Measurements from ENCODE around the gene PTPRT. TPM values are rescaled to one million over a fixed set of nuclear protein-coding genes. Genes with fewer than 3 reads are reported as not detected.

Gene PTPRT
- total and polyA plus RNA-seq, 4 donors = 0.14 to 2.8 (median 0.40) TPM

DNA sequence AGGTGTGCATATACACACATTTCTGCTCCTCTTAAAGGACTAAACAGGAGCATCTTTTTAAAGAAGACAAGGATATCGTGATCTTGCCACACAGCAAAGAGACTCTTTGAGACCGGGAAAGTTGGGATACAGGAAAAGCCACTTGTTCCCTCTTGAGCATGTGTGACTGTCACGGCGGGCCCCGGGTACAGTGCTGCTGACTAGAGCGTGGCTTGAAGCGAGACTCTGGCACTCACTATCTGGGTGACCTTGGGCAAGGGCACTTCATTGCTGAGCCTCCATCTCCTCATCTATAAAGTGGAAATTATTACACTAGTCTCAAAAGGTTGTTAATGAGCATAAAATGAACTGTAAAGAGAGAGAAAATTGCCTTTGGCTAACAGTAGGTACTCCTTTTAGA is 713.9 kb downstream of the PTPRT start:
- Histone ChIP-seq H3K9ac (ENCODE audit: low read depth in 1 of 2, low read length in 2 of 2) (no peak overlapping the region), H3K4me3 (ENCODE audit: low read depth in 1 of 3, low read length in 3 of 3) (no peak overlapping the region), H3K36me3 (ENCODE audit: control insufficient read depth in 4 of 4, insufficient read depth in 3 of 4, low read depth in 1 of 4, low read length in 3 of 4) (no peaks in the 10 kb centered on the region), H3K4me1 (ENCODE audit: control insufficient read depth in 4 of 4, insufficient read depth in 4 of 4, low read length in 3 of 4) (no peaks in the 10 kb centered on the region), H3K9me3 (ENCODE audit: control insufficient read depth in 4 of 4, low read length in 3 of 4) (no peaks in the 10 kb centered on the region), H3K27me3 (ENCODE audit: control insufficient read depth in 4 of 4, insufficient read depth in 4 of 4, low read length in 3 of 4) (peaks cover 0 to 4% (median 0%) of the 10 kb centered on the region in 4 donors), H3K27ac (ENCODE audit: low read depth in 1 of 2, low read length in 2 of 2) (no peak overlapping the region)
- no peak for DNase-seq (ENCODE audit: low spot score)
- WGBS = 91% methylated on average over 7 of the region's 7 CpGs
- TF ChIP-seq, protein P1, sequence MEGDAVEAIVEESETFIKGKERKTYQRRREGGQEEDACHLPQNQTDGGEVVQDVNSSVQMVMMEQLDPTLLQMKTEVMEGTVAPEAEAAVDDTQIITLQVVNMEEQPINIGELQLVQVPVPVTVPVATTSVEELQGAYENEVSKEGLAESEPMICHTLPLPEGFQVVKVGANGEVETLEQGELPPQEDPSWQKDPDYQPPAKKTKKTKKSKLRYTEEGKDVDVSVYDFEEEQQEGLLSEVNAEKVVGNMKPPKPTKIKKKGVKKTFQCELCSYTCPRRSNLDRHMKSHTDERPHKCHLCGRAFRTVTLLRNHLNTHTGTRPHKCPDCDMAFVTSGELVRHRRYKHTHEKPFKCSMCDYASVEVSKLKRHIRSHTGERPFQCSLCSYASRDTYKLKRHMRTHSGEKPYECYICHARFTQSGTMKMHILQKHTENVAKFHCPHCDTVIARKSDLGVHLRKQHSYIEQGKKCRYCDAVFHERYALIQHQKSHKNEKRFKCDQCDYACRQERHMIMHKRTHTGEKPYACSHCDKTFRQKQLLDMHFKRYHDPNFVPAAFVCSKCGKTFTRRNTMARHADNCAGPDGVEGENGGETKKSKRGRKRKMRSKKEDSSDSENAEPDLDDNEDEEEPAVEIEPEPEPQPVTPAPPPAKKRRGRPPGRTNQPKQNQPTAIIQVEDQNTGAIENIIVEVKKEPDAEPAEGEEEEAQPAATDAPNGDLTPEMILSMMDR (IDR thresholded peaks at IDR 0.05; ENCODE audit: low read depth, low read length, missing input control) = no peak
- TF ChIP-seq, protein P2, sequence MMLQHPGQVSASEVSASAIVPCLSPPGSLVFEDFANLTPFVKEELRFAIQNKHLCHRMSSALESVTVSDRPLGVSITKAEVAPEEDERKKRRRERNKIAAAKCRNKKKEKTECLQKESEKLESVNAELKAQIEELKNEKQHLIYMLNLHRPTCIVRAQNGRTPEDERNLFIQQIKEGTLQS (IDR thresholded peaks at IDR 0.05) = no peak
- TF ChIP-seq, protein P3, sequence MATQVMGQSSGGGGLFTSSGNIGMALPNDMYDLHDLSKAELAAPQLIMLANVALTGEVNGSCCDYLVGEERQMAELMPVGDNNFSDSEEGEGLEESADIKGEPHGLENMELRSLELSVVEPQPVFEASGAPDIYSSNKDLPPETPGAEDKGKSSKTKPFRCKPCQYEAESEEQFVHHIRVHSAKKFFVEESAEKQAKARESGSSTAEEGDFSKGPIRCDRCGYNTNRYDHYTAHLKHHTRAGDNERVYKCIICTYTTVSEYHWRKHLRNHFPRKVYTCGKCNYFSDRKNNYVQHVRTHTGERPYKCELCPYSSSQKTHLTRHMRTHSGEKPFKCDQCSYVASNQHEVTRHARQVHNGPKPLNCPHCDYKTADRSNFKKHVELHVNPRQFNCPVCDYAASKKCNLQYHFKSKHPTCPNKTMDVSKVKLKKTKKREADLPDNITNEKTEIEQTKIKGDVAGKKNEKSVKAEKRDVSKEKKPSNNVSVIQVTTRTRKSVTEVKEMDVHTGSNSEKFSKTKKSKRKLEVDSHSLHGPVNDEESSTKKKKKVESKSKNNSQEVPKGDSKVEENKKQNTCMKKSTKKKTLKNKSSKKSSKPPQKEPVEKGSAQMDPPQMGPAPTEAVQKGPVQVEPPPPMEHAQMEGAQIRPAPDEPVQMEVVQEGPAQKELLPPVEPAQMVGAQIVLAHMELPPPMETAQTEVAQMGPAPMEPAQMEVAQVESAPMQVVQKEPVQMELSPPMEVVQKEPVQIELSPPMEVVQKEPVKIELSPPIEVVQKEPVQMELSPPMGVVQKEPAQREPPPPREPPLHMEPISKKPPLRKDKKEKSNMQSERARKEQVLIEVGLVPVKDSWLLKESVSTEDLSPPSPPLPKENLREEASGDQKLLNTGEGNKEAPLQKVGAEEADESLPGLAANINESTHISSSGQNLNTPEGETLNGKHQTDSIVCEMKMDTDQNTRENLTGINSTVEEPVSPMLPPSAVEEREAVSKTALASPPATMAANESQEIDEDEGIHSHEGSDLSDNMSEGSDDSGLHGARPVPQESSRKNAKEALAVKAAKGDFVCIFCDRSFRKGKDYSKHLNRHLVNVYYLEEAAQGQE (IDR thresholded peaks at IDR 0.05) = no peak
- no peak for TF ChIP-seq FOXA2 (IDR thresholded peaks at IDR 0.05)
- no peak for TF ChIP-seq FOXA1 (IDR thresholded peaks at IDR 0.05)
- TF ChIP-seq RXRA (IDR thresholded peaks at IDR 0.05) = no peak
- no peak for TF ChIP-seq GABPA (IDR thresholded peaks at IDR 0.05 in 1 of 2, conservative IDR thresholded peaks at IDR 0.05 in 1 of 2)
- TF ChIP-seq RAD21 (IDR thresholded peaks at IDR 0.05) = no peak
- TF ChIP-seq, protein P4, sequence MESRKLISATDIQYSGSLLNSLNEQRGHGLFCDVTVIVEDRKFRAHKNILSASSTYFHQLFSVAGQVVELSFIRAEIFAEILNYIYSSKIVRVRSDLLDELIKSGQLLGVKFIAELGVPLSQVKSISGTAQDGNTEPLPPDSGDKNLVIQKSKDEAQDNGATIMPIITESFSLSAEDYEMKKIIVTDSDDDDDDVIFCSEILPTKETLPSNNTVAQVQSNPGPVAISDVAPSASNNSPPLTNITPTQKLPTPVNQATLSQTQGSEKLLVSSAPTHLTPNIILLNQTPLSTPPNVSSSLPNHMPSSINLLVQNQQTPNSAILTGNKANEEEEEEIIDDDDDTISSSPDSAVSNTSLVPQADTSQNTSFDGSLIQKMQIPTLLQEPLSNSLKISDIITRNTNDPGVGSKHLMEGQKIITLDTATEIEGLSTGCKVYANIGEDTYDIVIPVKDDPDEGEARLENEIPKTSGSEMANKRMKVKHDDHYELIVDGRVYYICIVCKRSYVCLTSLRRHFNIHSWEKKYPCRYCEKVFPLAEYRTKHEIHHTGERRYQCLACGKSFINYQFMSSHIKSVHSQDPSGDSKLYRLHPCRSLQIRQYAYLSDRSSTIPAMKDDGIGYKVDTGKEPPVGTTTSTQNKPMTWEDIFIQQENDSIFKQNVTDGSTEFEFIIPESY (IDR thresholded peaks at IDR 0.05) = no peak
- no peak for TF ChIP-seq HNF4G (IDR thresholded peaks at IDR 0.05)
- TF ChIP-seq TAF1 (conservative IDR thresholded peaks at IDR 0.05) = no peak
- no peak for TF ChIP-seq HNF4A (conservative IDR thresholded peaks at IDR 0.05)
- no peak for TF ChIP-seq JUND (IDR thresholded peaks at IDR 0.05)
- no peak for TF ChIP-seq YY1 (IDR thresholded peaks at IDR 0.05)
- no peak for TF ChIP-seq NR2F2 (IDR thresholded peaks at IDR 0.05)
- TF ChIP-seq EGR1 (IDR thresholded peaks at IDR 0.05; ENCODE audit: low read depth in 2 of 2) = no peak
- no peak for TF ChIP-seq SP1 (IDR thresholded peaks at IDR 0.05)

DNA sequence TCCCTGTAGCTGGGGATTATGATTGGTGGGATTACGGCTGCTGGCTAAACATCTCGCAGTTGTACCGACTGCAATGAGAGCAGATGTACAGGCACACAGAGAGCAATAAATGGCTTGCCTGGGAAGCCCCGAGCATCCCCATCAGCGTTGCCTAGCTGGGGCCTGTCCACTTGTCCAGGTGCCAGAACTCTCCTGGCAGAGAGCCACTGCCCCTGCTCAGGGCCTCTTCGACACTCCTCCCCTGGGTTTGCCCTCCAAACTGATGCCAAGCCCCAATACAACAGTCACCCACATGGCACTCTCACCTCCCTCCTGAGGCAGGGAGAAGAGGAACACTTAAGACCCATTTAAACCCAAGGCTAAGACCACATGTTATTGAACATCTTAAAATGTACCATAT is 715.1 kb downstream of the PTPRT start:
- WGBS = 86% methylated on average over 6 of the region's 6 CpGs
- no peak for DNase-seq (ENCODE audit: low spot score)
- peaks cover 0 to 4% (median under 1%) of the 10 kb centered on the region in 4 donors for H3K27me3 ChIP-seq (ENCODE audit: control insufficient read depth in 4 of 4, insufficient read depth in 4 of 4, low read length in 3 of 4)
- TF ChIP-seq, protein P3 (IDR thresholded peaks at IDR 0.05) = no peak
- TF ChIP-seq EGR1 (IDR thresholded peaks at IDR 0.05; ENCODE audit: low read depth in 2 of 2) = no peak
- TF ChIP-seq, protein P2 (IDR thresholded peaks at IDR 0.05) = no peak
- TF ChIP-seq SP1 (IDR thresholded peaks at IDR 0.05) = no peak
- TF ChIP-seq, protein P1 (IDR thresholded peaks at IDR 0.05; ENCODE audit: low read depth, low read length, missing input control) = no peak
- no peak for TF ChIP-seq HNF4G (IDR thresholded peaks at IDR 0.05)

More for the DNA sequence above, 715.1 kb downstream of the PTPRT start:
- no peaks in the 10 kb centered on the region for H3K4me1 ChIP-seq (ENCODE audit: control insufficient read depth in 4 of 4, insufficient read depth in 4 of 4, low read length in 3 of 4)
- no peaks in the 10 kb centered on the region for H3K36me3 ChIP-seq (ENCODE audit: control insufficient read depth in 4 of 4, insufficient read depth in 3 of 4, low read depth in 1 of 4, low read length in 3 of 4)
- no peak overlapping the region for H3K9ac ChIP-seq (ENCODE audit: low read depth in 1 of 2, low read length in 2 of 2)
- no peaks in the 10 kb centered on the region for H3K9me3 ChIP-seq (ENCODE audit: control insufficient read depth in 4 of 4, low read length in 3 of 4)
- H3K27ac ChIP-seq (ENCODE audit: low read depth in 1 of 2, low read length in 2 of 2) = no peak overlapping the region
- no peak overlapping the region for H3K4me3 ChIP-seq (ENCODE audit: low read depth in 1 of 3, low read length in 3 of 3)

Data from liver (tissue), 9 donors.